ENCODE results near the gene FBXW5. TPM values are rescaled to one million over a fixed set of nuclear protein-coding genes. Genes with fewer than 3 reads are reported as not detected.

Gene FBXW5
- total and polyA plus RNA-seq, 4 donors, result 56.6 to 118 (median 99.2) TPM

- H3K27me3 ChIP-seq (ENCODE audit: control insufficient read depth in 3 of 3, insufficient read depth in 3 of 3, low read length in 2 of 3), result no peaks in the 10 kb centered on the region
- H3K9ac ChIP-seq (ENCODE audit: insufficient read depth in 1 of 2, low read length in 2 of 2), result no peak overlapping the region
- H3K36me3 ChIP-seq (ENCODE audit: control insufficient read depth in 4 of 4, insufficient read depth in 4 of 4, low read length in 4 of 4), result no peaks in the 10 kb centered on the region
- no peaks in the 10 kb centered on the region for H3K9me3 ChIP-seq (ENCODE audit: control insufficient read depth in 4 of 4, insufficient read depth in 3 of 4, low read length in 3 of 4)
- no peak overlapping the region for H3K27ac ChIP-seq (ENCODE audit: low read depth in 1 of 2, low read length in 1 of 2)
- 86% methylated on average over 14 of the region's 14 CpGs for WGBS, 2 donors
- no peak for TF ChIP-seq CTCF (IDR thresholded peaks at IDR 0.05; ENCODE audit: control extremely low read depth, extremely low read depth)
- peaks cover 0 to 10% (median 2%) of the 10 kb centered on the region in 5 donors for H3K4me1 ChIP-seq (ENCODE audit: control insufficient read depth in 5 of 5, insufficient read depth in 5 of 5, low read length in 5 of 5)
- H3K4me3 ChIP-seq, result no peak overlapping the region
- DNase-seq (no peak), ATAC-seq (ENCODE audit: insufficient read depth, low FRiP score) (no peak)
These were observed 10.8 kb upstream of the FBXW5 start for GRCh38 chr9:136955202-136955942.

GRCh38 chr9:136954270-136955083 lies 9.9 kb upstream of the FBXW5 start:
- H3K4me3 ChIP-seq, result no peak overlapping the region
- H3K27ac ChIP-seq (ENCODE audit: low read depth in 1 of 2, low read length in 1 of 2), result no peak overlapping the region
- no peak for DNase-seq
- no peak for ATAC-seq (ENCODE audit: insufficient read depth, low FRiP score)
- H3K27me3 ChIP-seq (ENCODE audit: control insufficient read depth in 3 of 3, insufficient read depth in 3 of 3, low read length in 2 of 3), result no peaks in the 10 kb centered on the region
- no peaks in the 10 kb centered on the region for H3K9me3 ChIP-seq (ENCODE audit: control insufficient read depth in 4 of 4, insufficient read depth in 3 of 4, low read length in 3 of 4)
- H3K4me1 ChIP-seq (ENCODE audit: control insufficient read depth in 5 of 5, insufficient read depth in 5 of 5, low read length in 5 of 5), result peaks cover 0 to 13% (median 4%) of the 10 kb centered on the region in 5 donors
- H3K36me3 ChIP-seq (ENCODE audit: control insufficient read depth in 4 of 4, insufficient read depth in 4 of 4, low read length in 4 of 4), result no peaks in the 10 kb centered on the region
- no peak overlapping the region for H3K9ac ChIP-seq (ENCODE audit: insufficient read depth in 1 of 2, low read length in 2 of 2)
- WGBS, 2 donors, result 87 to 92% methylated on average over 25 of the region's 25 CpGs
- TF ChIP-seq CTCF (IDR thresholded peaks at IDR 0.05; ENCODE audit: control extremely low read depth, extremely low read depth), result no peak

GRCh38 chr9:136953771-136954269 lies 9.3 kb upstream of the FBXW5 start:
- H3K9ac ChIP-seq (ENCODE audit: insufficient read depth in 1 of 2, low read length in 2 of 2), result no peak overlapping the region
- no peak for TF ChIP-seq CTCF (IDR thresholded peaks at IDR 0.05; ENCODE audit: control extremely low read depth, extremely low read depth)
- no peak overlapping the region for H3K4me3 ChIP-seq
- no peaks in the 10 kb centered on the region for H3K27me3 ChIP-seq (ENCODE audit: control insufficient read depth in 3 of 3, insufficient read depth in 3 of 3, low read length in 2 of 3)
- H3K9me3 ChIP-seq (ENCODE audit: control insufficient read depth in 4 of 4, insufficient read depth in 3 of 4, low read length in 3 of 4), result no peaks in the 10 kb centered on the region
- 87 to 91% methylated on average over 19 of the region's 19 CpGs for WGBS, 2 donors
- no peak for DNase-seq
- no peak overlapping the region for H3K27ac ChIP-seq (ENCODE audit: low read depth in 1 of 2, low read length in 1 of 2)
- no peaks in the 10 kb centered on the region for H3K36me3 ChIP-seq (ENCODE audit: control insufficient read depth in 4 of 4, insufficient read depth in 4 of 4, low read length in 4 of 4)
- no peak for ATAC-seq (ENCODE audit: insufficient read depth, low FRiP score)
- H3K4me1 ChIP-seq (ENCODE audit: control insufficient read depth in 5 of 5, insufficient read depth in 5 of 5, low read length in 5 of 5), result peaks cover 0 to 13% (median 4%) of the 10 kb centered on the region in 5 donors

Measured in lung (tissue), 12 donors.